A549 (cell line): ENCODE measurements around the gene ACER2.

Experiments used
- CEBPB ChIP-seq, 2 experiments: fragments of >200 bp in 1 of 2; sonication (Bioruptor Twin) in 1 of 2; formaldehyde crosslinking in 1 of 2; IDR thresholded peaks; 2 replicates each; pipeline ENCODE4 v1.6.1; 2012 to 2016
- JUN ChIP-seq, 2 experiments: fragments of >200 bp; sonication (Bioruptor Twin); formaldehyde crosslinking; IDR thresholded peaks; 2 replicates in 1 of 2; 3 replicates in 1 of 2; pipeline ENCODE4 v1.6.1; 2016 to 2017
- POLR2A ChIP-seq: IDR thresholded peaks from 2 replicates; pipeline ENCODE4 v1.6.1; 2012; ENCODE audit warnings: mild to moderate bottlenecking, low read length
- TF ChIP-seq, protein P1 (sequence below): fragments of >200 bp; sonication (Bioruptor Twin); formaldehyde crosslinking; IDR thresholded peaks from 3 replicates; pipeline ENCODE4 v1.5.1; 2016

- TF ChIP-seq, protein P1, sequence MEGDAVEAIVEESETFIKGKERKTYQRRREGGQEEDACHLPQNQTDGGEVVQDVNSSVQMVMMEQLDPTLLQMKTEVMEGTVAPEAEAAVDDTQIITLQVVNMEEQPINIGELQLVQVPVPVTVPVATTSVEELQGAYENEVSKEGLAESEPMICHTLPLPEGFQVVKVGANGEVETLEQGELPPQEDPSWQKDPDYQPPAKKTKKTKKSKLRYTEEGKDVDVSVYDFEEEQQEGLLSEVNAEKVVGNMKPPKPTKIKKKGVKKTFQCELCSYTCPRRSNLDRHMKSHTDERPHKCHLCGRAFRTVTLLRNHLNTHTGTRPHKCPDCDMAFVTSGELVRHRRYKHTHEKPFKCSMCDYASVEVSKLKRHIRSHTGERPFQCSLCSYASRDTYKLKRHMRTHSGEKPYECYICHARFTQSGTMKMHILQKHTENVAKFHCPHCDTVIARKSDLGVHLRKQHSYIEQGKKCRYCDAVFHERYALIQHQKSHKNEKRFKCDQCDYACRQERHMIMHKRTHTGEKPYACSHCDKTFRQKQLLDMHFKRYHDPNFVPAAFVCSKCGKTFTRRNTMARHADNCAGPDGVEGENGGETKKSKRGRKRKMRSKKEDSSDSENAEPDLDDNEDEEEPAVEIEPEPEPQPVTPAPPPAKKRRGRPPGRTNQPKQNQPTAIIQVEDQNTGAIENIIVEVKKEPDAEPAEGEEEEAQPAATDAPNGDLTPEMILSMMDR: no peak
- TF ChIP-seq CEBPB (IDR thresholded peaks at IDR 0.05) (no peak), JUN (IDR thresholded peaks at IDR 0.05) (no peak), POLR2A (no peak)
These were observed 64.8 kb downstream of the ACER2 start for GRCh38 chr9:19473605-19474004.
